HL-60 (cell line): ENCODE data around the gene SERPINE1.

Experiments used
- DNase-seq, 2 experiments: peaks; one replicate each; pipeline ENCODE4 v3.0.0-alpha.2; 2010 to 2020; ENCODE audit warnings: low read depth in 1 of 2, low spot score in 1 of 2
- H3K27ac ChIP-seq: fragments of 250-450 bp; sonication (Bioruptor Pico); replicated peaks from 2 replicates; pipeline ENCODE4 v1.5.1; 2020; ENCODE audit warnings: mild to moderate bottlenecking, moderate library complexity
- H3K27me3 ChIP-seq: fragments of 250-450 bp; sonication (Bioruptor Pico); 2 replicates; pipeline ENCODE4 v1.5.1; 2021; ENCODE audit warnings: mild to moderate bottlenecking, moderate library complexity; ENCODE audit not compliant: insufficient read depth, poor library complexity, severe bottlenecking
- H3K4me3 ChIP-seq: replicated peaks from 2 replicates; pipeline ENCODE4 v1.5.1; 2011; ENCODE audit warnings: mild to moderate bottlenecking, control low read depth, low read length; ENCODE audit not compliant: insufficient read depth
- CTCF ChIP-seq: IDR thresholded peaks from one replicate; pipeline ENCODE4 v1.5.1; 2011; ENCODE audit warnings: low read length, control low read depth, inconsistent platforms; ENCODE audit not compliant: insufficient read depth
- GABPA ChIP-seq: IDR thresholded peaks from 2 replicates; pipeline ENCODE4 v1.6.1; 2012; ENCODE audit warnings: low read depth
- POLR2AphosphoS5 ChIP-seq: IDR thresholded peaks from 2 replicates; pipeline ENCODE4 v1.6.1; 2012; ENCODE audit warnings: low read depth
- REST ChIP-seq: IDR thresholded peaks from 2 replicates; pipeline ENCODE4 v1.6.1; 2012; ENCODE audit warnings: low read depth; ENCODE audit not compliant: insufficient replicate concordance
- SPI1 ChIP-seq: IDR thresholded peaks from 2 replicates; pipeline ENCODE4 v1.6.1; 2012; ENCODE audit warnings: low read depth, mild to moderate bottlenecking, borderline replicate concordance

The SERPINE1 gene

GRCh38 chr7:101097561-101097960 is 29.3 kb upstream of the SERPINE1 start:
- DNase-seq = no peak
- no peak overlapping the region for H3K4me3 ChIP-seq
- no peaks in the 10 kb centered on the region for H3K27me3 ChIP-seq
- H3K27ac ChIP-seq = no peak overlapping the region
- TF ChIP-seq POLR2AphosphoS5 (no peak), GABPA (no peak), SPI1 (no peak), REST (no peak), CTCF (no peak)

GRCh38 chr7:101099969-101100781 is 26.7 kb upstream of the SERPINE1 start:
- TF ChIP-seq REST (no peak), GABPA (no peak), POLR2AphosphoS5 (no peak), SPI1 (no peak), CTCF (no peak)
- no peak overlapping the region for H3K27ac ChIP-seq
- no peak overlapping the region for H3K4me3 ChIP-seq
- no peaks in the 10 kb centered on the region for H3K27me3 ChIP-seq
- peak; percentile 89 to 91 for DNase-seq

- no peak overlapping the region for H3K4me3 ChIP-seq
- no peak overlapping the region for H3K27ac ChIP-seq
Measured at GRCh38 chr7:101100858-101101847, 25.8 kb upstream of the SERPINE1 start.

More at GRCh38 chr7:101100858-101101847, 25.8 kb upstream of the SERPINE1 start:
- no peak for TF ChIP-seq GABPA
- no peak for TF ChIP-seq CTCF
- no peak for TF ChIP-seq POLR2AphosphoS5
- no peak for TF ChIP-seq SPI1
- no peak for TF ChIP-seq REST
- H3K27me3 ChIP-seq = no peaks in the 10 kb centered on the region
- no peak for DNase-seq
